Spleen (tissue), 11 donors: Measurements from ENCODE around the gene VAMP8. TPM values are rescaled to one million over a fixed set of nuclear protein-coding genes. Genes with fewer than 3 reads are reported as not detected.
"Not testable (repeated sequence)": the region's sequence is repeated elsewhere in the genome, so short reads cannot be mapped to it uniquely, and the experiment has no call there.

Source experiments
- DNase-seq: peaks from one replicate; pipeline ENCODE4 v3.0.0-alpha.2; 2020
- H3K27ac ChIP-seq, 8 donors: fragments of 200-600 bp; sonication (generic) in 7 of 8; 1 replicate in 4 of 8; 2 replicates in 4 of 8; pipeline versions ENCODE4 v1.5.0 to v1.8.0; 2016 to 2021; ENCODE audit warnings: inconsistent platforms in 4 of 8, mild to moderate bottlenecking in 4 of 8, moderate library complexity in 1 of 8
- H3K27me3 ChIP-seq, 7 donors: fragments of 200-600 bp; sonication (generic) in 6 of 7; replicated peaks in 1 of 7; 1 replicate in 4 of 7; 2 replicates in 3 of 7; pipeline versions ENCODE4 v1.5.0 to v1.8.0; 2016 to 2021; ENCODE audit warnings: inconsistent platforms in 3 of 7, mild to moderate bottlenecking in 1 of 7
- H3K36me3 ChIP-seq, 6 donors: fragments of 200-600 bp; sonication (generic) in 5 of 6; 1 replicate in 4 of 6; 2 replicates in 2 of 6; pipeline versions ENCODE4 v1.5.0 to v1.8.0; 2016 to 2021; ENCODE audit warnings: inconsistent platforms in 2 of 6
- H3K4me1 ChIP-seq, 6 donors: fragments of 200-600 bp; sonication (generic) in 5 of 6; 1 replicate in 3 of 6; 2 replicates in 3 of 6; pipeline versions ENCODE4 v1.5.0 to v1.8.0; 2016 to 2021; ENCODE audit warnings: inconsistent platforms in 3 of 6
- H3K4me3 ChIP-seq, 8 donors: fragments of 200-600 bp; sonication (generic) in 7 of 8; 1 replicate in 4 of 8; 2 replicates in 4 of 8; pipeline versions ENCODE4 v1.5.0 to v1.8.0; 2016 to 2021; ENCODE audit warnings: inconsistent platforms in 4 of 8, mild to moderate bottlenecking in 4 of 8, moderate library complexity in 2 of 8
- H3K9me3 ChIP-seq, 8 donors: fragments of 200-600 bp; sonication (generic) in 7 of 8; 1 replicate in 4 of 8; 2 replicates in 4 of 8; pipeline versions ENCODE4 v1.5.0 to v1.8.0; 2016 to 2021; ENCODE audit warnings: inconsistent platforms in 4 of 8
- POLR2A ChIP-seq, 3 donors: fragments of 450-650 bp; IDR thresholded peaks; one replicate each; pipeline ENCODE4 v1.5.1; 2017; ENCODE audit warnings: antibody characterized with exemption in 3 of 3, mild to moderate bottlenecking in 1 of 3
- POLR2AphosphoS5 ChIP-seq, 3 donors: sonication (generic); formaldehyde crosslinking; IDR thresholded peaks; one replicate each; pipeline ENCODE4 v1.5.1; 2017; ENCODE audit warnings: antibody characterized with exemption in 3 of 3
- WGBS, 5 donors: extraction: QIAGEN DNeasy Blood & Tissue Kit in 3 of 5; methylation state at CpG; one replicate each; pipeline versions ENCODE4 v1.1.5 to v1.1.7; 2013 to 2018; 5-methylcytosine and 5-hydroxymethylcytosine counted together
- intact Hi-C: fragments of 100-400 bp; cut with DNase I; formaldehyde crosslinking; loops from one replicate; pipeline ENCODE4 v1.15.0; 2023; ENCODE audit warnings: low total_unique reads
- polyA plus RNA-seq, 3 donors: library from polyadenylated mRNA; stranded (reverse); fragments of 200-250 nt; gene quantifications; one replicate each; pipeline ENCODE4 v1.2.1, GENCODE V29; 2013
- total RNA-seq, 7 donors: library from RNA; depleted of rRNA in 3 of 7; stranded (reverse); fragments of >200 nt in 3 of 7; fragmentation: NEBNext Ultra II Directional in 4 of 7; extraction: Animal tissue kit (Norgen Biotek cat#: 25700) in 4 of 7; gene quantifications; one replicate each; pipeline versions ENCODE4 v1.1.0 to v1.2.1, GENCODE V29; 2016 to 2021
- TF ChIP-seq, protein P1 (sequence below), 11 experiments: fragments of 200-600 bp in 7 of 11; fragments of 450-650 bp in 4 of 11; sonication (generic) in 4 of 11; IDR thresholded peaks in 8 of 11; conservative IDR thresholded peaks in 3 of 11; 1 replicate in 7 of 11; 2 replicates in 4 of 11; pipeline versions ENCODE4 v1.4.0 to v1.8.0; 2016 to 2021; ENCODE audit warnings: antibody characterized with exemption in 11 of 11, inconsistent platforms in 4 of 11, mild to moderate bottlenecking in 1 of 11
- donor health status: healthy with polysubstance abuse.
- donor health status: DM: no; HTN: no; CAD: no; lungs with moderate emphysema.
- donor health status: DM: no; HTN: no; CAD: no.
- donor health status: Bipolar disorder and iron deficiency.
- donor health status: healthy.
- donor health status: DM: no; HTN: no; CAD: no.
- donor health status: DM: yes; HTN: yes; CAD: no.

The VAMP8 gene
- total and polyA plus RNA-seq, 10 donors, result 119 to 401 (median 152) TPM

DNA sequence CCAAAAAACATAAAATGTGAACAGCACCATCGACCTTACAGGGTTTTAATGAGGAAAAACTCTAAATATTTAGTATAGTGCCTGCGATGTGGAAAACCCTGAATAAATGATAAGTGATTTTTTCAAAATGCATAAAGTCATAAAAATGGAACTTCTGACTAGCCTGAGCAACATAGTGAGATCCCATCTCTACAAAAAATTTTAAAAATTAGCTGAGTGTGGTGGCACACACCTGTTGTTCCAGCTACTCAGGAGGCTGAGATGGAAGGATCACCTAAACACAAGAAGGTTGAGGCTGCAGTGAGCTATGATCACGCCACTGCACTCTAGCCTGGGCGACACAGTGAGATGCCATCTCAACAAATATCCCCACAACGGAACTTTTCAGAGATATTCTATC, 20.3 kb upstream of the VAMP8 start:
- Histone ChIP-seq H3K4me3 (no peak overlapping the region), H3K4me1 (peaks cover 9 to 37% (median 22%) of the 10 kb centered on the region in 6 donors), H3K9me3 (no peaks in the 10 kb centered on the region), H3K36me3 (peaks cover 0 to 72% (median 38%) of the 10 kb centered on the region in 6 donors), H3K27ac (no peak overlapping the region), H3K27me3 (no peaks in the 10 kb centered on the region)
- WGBS, 5 donors, result 91 to 97% (median 95%) methylated on average over 5 of the region's 5 CpGs
- TF ChIP-seq POLR2AphosphoS5 (IDR thresholded peaks at IDR 0.05), result no peak
- TF ChIP-seq, protein P1, sequence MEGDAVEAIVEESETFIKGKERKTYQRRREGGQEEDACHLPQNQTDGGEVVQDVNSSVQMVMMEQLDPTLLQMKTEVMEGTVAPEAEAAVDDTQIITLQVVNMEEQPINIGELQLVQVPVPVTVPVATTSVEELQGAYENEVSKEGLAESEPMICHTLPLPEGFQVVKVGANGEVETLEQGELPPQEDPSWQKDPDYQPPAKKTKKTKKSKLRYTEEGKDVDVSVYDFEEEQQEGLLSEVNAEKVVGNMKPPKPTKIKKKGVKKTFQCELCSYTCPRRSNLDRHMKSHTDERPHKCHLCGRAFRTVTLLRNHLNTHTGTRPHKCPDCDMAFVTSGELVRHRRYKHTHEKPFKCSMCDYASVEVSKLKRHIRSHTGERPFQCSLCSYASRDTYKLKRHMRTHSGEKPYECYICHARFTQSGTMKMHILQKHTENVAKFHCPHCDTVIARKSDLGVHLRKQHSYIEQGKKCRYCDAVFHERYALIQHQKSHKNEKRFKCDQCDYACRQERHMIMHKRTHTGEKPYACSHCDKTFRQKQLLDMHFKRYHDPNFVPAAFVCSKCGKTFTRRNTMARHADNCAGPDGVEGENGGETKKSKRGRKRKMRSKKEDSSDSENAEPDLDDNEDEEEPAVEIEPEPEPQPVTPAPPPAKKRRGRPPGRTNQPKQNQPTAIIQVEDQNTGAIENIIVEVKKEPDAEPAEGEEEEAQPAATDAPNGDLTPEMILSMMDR (IDR thresholded peaks at IDR 0.05 in 8 of 11, conservative IDR thresholded peaks at IDR 0.05 in 3 of 11), result no peak
- TF ChIP-seq POLR2A (IDR thresholded peaks at IDR 0.05), result no peak
- intact Hi-C loops, result no loop called here
- no peak for DNase-seq

DNA sequence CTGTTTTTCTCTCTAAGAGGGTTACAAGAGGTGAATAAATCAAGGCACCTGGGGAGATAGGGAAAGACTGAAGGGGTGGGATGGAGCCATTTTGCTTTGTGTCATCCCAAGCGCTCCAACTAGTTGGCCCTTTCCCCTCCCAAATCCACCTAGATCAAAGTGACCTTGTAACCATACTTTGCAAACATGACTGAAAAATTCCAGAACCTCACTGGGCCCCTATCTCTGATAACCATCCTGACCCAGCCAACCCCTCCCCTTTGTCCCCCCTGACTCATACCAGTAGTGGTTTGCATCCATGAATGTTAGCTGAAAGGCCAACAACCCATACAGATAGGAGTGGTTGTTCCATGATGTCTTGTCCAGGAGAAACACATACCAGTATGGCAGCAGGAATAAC, 19.2 kb upstream of the VAMP8 start:
- DNase-seq, result no peak
- no peak overlapping the region for H3K27ac ChIP-seq
- 94 to 100% (median 100%) methylated on average over 1 of the region's 1 CpG for WGBS, 5 donors
- no peaks in the 10 kb centered on the region for H3K9me3 ChIP-seq
- no peak overlapping the region for H3K4me3 ChIP-seq
- peaks cover 0 to 61% (median 28%) of the 10 kb centered on the region in 6 donors for H3K36me3 ChIP-seq
- H3K27me3 ChIP-seq, result no peaks in the 10 kb centered on the region
- TF ChIP-seq POLR2AphosphoS5 (IDR thresholded peaks at IDR 0.05), result no peak
- TF ChIP-seq, protein P1 (IDR thresholded peaks at IDR 0.05 in 8 of 11, conservative IDR thresholded peaks at IDR 0.05 in 3 of 11), result no peak
- TF ChIP-seq POLR2A (IDR thresholded peaks at IDR 0.05), result no peak
- H3K4me1 ChIP-seq, result peaks cover 7 to 37% (median 22%) of the 10 kb centered on the region in 6 donors
- intact Hi-C loops, result no loop called here

DNA sequence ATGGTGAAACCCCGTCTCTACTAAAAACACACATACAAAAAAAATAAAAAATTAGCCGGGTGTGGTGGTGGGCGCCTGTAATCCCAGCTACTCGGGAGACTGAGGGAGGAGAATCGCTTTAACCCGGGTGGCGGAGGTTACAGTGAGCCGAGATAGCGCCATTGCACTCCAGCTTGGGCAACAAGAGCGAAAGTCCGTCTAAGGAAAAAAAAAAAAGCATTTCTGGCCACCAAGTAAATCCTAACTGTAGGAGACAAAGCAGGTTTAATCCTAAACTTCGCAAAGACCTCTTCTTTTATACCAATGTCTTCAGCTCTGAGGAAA, 17.0 kb upstream of the VAMP8 start:
- DNase-seq, result peak; percentile 37
- Histone ChIP-seq H3K4me3 (peak overlapping the region in 7 of 8 donors; percentile 53 to 82 (median 72)), H3K4me1 (peaks cover 7 to 51% (median 29%) of the 10 kb centered on the region in 6 donors), H3K36me3 (peaks cover 0 to 39% (median 11%) of the 10 kb centered on the region in 6 donors), H3K27ac (peak overlapping the region in 1 of 8 donors; percentile 92)
- intact Hi-C loops, H3K9me3 ChIP-seq, H3K27me3 ChIP-seq: not testable (repeated sequence)
- 83 to 90% (median 87%) methylated on average over 12 of the region's 12 CpGs for WGBS, 5 donors

DNA sequence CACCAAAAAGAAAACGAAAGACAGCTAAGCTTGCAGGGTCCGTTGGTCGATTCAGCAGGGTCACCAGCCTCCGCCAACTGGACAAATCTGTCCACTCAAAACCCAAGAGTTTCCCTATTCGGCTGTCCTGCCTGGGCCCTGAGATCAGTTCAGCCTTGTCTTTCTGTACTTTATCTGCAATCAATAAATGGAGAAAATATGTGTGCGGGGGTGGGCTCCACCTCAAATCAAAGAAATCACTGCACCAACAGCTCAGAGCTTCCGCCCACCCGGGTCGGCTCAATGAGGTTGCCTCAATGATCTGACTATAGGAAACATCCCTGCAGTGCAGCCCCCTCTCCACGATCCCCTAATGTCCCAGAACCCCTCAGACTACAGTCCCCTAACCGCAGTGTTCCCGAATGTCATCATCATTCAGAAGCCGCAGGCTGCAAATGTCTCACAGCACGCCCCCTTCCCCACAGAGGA, 16.5 kb upstream of the VAMP8 start:
- WGBS, 5 donors, result 6 to 9% (median 8%) methylated on average over 13 to 14 of the region's 14 CpGs
- peaks cover 7 to 51% (median 29%) of the 10 kb centered on the region in 6 donors for H3K4me1 ChIP-seq
- TF ChIP-seq POLR2A (IDR thresholded peaks at IDR 0.05) (no peak), POLR2AphosphoS5 (IDR thresholded peaks at IDR 0.05) (no peak)
- TF ChIP-seq, protein P1 (IDR thresholded peaks at IDR 0.05 in 8 of 11, conservative IDR thresholded peaks at IDR 0.05 in 3 of 11), result no peak
- H3K9me3 ChIP-seq, result no peaks in the 10 kb centered on the region
- intact Hi-C loops, result no loop called here
- peak overlapping the region; percentile 45 to 82 (median 71) for H3K4me3 ChIP-seq
- no peak for DNase-seq
- H3K27me3 ChIP-seq, result no peaks in the 10 kb centered on the region
- H3K36me3 ChIP-seq, result peaks cover 0 to 35% (median 8%) of the 10 kb centered on the region in 6 donors
- H3K27ac ChIP-seq, result peak overlapping the region; percentile 79 to 94 (median 90)
